Activated CD4-positive, alpha-beta T cell treated with anti-CD3 and anti-CD28 coated beads, Interleukin-2, Interleukin-6, amounts not matched to agents 100 ng/mL and 50 ng/mL, durations not matched to agents 16 hours and 8 hours (primary cell): ENCODE data around the gene TECPR2.
"Not testable (repeated sequence)": the region's sequence is repeated elsewhere in the genome, so short reads cannot be mapped to it uniquely, and the experiment has no call there.

Source experiments
- DNase-seq: peaks from one replicate; pipeline ENCODE4 v3.0.0-alpha.2; 2020

Gene TECPR2, protein sequence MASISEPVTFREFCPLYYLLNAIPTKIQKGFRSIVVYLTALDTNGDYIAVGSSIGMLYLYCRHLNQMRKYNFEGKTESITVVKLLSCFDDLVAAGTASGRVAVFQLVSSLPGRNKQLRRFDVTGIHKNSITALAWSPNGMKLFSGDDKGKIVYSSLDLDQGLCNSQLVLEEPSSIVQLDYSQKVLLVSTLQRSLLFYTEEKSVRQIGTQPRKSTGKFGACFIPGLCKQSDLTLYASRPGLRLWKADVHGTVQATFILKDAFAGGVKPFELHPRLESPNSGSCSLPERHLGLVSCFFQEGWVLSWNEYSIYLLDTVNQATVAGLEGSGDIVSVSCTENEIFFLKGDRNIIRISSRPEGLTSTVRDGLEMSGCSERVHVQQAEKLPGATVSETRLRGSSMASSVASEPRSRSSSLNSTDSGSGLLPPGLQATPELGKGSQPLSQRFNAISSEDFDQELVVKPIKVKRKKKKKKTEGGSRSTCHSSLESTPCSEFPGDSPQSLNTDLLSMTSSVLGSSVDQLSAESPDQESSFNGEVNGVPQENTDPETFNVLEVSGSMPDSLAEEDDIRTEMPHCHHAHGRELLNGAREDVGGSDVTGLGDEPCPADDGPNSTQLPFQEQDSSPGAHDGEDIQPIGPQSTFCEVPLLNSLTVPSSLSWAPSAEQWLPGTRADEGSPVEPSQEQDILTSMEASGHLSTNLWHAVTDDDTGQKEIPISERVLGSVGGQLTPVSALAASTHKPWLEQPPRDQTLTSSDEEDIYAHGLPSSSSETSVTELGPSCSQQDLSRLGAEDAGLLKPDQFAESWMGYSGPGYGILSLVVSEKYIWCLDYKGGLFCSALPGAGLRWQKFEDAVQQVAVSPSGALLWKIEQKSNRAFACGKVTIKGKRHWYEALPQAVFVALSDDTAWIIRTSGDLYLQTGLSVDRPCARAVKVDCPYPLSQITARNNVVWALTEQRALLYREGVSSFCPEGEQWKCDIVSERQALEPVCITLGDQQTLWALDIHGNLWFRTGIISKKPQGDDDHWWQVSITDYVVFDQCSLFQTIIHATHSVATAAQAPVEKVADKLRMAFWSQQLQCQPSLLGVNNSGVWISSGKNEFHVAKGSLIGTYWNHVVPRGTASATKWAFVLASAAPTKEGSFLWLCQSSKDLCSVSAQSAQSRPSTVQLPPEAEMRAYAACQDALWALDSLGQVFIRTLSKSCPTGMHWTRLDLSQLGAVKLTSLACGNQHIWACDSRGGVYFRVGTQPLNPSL (N-terminal part only)

DNA sequence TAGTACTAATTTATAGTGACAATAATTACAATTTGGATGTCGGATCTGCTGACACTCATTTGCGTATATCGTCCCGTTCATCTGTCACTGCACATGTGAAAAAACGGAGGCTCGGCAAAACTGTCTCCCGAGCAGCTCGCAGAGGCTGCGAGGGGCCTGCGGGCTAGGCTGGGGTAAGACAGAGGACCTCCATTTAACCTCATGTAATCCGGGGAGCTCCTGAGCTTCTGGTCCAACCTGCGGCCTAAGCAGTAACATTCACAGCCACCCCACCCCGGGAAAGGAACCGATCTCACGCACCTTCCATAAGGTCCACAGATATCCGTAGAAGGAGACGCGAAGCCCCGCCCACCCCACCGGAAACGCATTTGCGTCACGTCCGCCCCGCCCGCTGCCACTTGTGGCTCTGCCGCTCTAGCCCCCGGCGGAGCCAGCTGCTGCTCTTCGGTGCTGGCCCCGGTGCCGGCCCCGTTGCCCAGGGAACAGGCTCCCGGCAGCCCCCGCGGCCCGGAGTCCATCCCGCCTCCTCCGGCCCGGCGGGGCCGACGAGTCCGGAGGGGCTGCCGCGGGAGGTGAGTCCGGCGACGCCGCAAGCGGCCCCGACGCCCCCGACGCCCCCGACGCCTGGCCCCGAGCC, at the start of gene TECPR2, which contains the start of gene CINP:
TECPR2 (plus strand) TSS at position 397 of the 637 bp plus-strand sequence. CDS start 13,781 bp downstream, outside the sequence.
CINP (minus strand) TSS at position 346 of the 637 bp plus-strand sequence; CDS start at position 307, 39 bp downstream.
- peak; percentile 97 for DNase-seq

- DNase-seq, result peak; percentile 88
Observed at GRCh38 chr14:102314242-102315011, 48.3 kb upstream of the TECPR2 start.

DNA sequence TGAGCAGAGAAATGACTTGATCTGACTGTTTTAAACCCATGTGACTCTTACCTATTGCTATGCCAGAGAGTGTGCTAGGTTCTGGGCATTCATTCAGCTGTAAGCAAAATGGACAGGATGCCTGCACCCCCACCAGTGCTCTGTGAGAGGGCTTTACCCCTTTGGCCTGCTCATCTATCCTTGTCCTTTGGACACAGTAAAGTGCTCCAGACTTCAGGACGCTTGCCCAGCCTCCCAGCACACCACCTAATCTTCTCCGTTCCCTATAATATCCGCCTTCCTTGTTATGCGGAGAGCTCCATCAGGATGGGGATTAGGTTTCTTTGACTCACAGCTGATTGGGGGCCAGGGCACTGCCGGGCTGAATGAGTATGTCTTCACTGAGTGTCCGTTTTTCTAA, 47.6 kb upstream of the TECPR2 start:
- no peak for DNase-seq

DNA sequence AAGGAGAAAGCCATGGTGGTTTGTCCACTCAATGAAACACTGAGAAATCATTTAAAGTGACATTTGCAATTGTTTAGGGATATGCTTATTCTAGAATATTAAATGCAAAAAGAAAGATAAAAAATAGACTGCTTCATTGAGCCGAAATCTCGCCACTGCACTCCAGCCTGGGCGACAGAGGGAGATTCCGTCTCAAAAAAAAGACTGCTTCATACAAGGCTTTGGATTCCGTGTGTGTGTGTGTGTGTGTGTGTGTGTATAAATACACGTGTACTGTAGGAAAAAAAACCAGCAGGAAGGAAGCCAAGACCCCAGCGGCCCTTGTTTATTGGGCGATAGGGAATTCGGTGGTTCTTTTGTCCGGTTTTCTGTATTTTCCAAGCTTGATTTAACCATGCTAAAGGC, 46.4 kb upstream of the TECPR2 start:
- peak; percentile 36 for DNase-seq

DNA sequence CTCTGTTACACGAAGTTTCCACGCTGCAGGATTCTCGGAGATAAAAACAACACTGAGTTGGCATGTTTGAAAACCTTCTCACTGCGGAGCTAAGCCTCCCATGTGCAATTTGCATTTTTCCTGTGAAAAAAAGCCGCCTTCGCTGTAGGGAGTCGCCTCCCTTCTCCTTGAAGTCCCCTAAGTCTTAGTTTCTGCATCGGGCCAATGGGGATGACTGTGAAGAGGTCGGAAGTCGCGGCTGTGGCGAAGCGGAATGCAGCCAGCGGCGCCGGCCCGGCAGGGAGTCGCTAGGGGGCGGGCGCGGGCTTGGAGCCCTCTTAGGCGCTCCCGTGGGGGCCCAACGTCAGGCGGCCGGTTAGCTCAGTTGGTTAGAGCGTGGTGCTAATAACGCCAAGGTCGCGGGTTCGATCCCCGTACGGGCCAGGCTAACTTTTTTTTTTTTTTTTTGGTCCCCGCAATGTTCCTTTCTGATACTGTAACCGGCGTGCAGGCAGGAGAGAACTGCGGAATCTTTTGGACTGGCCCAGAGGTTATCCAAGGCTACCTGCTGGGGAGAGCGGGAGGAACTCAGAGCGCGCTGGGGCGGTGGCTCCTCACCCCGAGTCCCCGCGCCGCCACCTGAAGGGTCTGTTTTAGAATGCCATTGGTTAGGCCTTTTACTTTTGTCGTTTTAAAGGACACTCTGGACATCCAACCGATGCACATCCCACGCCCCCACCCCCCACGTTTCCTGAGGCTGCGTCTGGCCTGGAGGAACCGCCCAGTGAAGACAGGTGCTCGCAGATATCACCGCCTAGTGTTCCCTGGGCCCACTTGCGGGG, 45.8 kb upstream of the TECPR2 start:
- DNase-seq, result peak; percentile 96

DNA sequence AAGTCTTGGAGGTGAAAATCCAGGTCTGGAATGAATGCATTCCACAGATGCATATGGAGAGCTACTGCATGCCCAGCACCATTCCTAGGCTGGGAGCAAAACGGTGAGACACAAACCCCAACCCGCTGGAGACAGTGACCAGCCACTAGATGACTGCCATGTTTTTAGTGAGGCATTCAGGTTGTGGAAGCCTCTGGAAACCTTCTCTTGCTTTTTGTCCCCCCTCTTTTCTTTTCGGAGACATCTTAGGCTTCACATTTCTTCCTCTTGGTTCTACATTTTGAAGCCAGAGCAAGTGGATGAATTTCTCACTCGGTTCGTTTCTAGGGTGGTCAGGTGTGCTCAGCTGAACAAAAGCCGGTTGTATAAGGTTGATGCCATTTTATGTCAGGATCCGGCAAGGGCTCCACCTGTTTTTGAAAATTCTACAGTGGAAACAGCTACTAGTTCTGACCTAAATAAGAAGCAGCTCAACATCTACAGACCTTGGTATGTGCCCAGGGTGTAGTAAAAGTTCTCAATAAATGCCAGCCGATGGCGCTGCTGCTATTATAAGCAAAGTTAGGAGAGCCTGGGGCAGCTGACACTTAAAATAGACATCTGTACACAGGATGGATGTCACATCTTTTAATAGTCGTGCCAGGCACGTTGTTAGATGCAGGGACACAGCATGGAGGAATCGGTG, 45.0 kb upstream of the TECPR2 start:
- peak; percentile 54 for DNase-seq

- no peak for DNase-seq
Observed at GRCh38 chr14:102318781-102319276, 43.9 kb upstream of the TECPR2 start.

DNA sequence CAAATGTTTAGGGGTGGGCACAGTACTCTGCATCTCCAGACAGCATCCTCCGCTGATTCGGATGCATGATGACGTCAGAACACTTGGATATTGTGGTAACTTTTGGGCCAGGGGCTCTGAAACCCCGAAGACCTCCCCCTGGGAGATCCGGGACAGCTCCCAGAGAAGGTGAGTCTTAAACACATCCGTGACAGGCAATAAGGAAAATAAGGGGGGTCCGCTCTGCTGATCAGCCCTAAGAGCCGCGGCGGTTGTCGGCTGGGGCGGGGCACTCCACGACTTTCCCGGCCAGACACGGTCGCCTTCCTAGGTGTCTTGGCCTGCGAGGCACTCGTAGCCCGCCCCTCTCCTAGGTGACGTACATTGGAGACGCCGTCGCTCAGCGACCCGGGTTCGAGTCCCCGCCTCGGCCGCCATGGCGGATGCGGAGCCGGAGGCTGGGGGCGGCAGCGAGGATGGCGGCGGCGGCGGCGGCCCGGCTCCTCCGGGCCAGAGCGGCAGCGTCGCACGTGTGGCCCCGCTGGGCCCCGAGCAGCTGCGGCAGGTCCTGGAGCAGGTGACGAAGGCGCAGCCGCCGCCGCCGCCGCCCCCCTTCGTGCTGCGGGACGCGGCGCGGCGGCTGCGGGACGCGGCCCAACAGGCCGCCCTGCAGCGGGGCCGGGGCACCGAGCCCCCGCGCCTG, 43.2 kb upstream of the TECPR2 start, which contains the start of gene ZNF839:
ZNF839 (plus strand) TSS at position 396 of the 682 bp plus-strand sequence; CDS start at position 416, 20 bp downstream.
- peak; percentile 97 for DNase-seq

DNA sequence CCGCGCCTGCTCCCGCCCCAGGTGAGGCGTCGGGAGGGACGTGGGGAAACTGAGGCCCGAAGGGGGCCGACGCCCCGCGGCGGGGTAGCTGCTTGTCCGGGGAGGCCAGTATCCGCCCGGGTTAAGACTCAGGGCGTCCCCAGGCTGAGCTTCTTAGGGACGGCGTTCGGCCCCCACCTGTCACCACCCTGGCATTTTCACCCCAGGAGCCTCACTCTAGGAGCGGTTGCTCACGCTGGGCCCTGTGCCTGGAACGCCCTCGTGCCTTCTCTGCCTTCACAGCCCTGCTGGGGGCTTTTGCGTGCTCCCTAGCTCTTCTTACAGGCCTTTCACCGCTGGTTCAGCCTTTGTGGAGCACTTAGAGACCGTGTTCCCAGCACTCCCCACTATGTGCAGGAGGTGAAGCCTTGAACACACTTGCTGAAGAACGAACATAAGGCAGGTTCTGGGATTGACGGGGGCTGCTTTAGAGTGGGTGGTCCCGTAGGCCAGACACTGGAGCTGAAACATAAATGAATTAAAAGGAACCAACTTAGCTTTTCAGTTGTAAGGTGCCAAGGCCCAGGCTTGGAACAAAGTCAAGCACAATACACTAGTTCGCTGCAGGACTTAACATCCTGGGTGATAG, 42.6 kb upstream of the TECPR2 start:
- peak; percentile 45 for DNase-seq

- DNase-seq, result no peak
Observed at GRCh38 chr14:102320671-102321455, 41.9 kb upstream of the TECPR2 start.

GRCh38 chr14:102321456-102322422, 41.0 kb upstream of the TECPR2 start:
- DNase-seq, result no peak

GRCh38 chr14:102323102-102323501, 39.6 kb upstream of the TECPR2 start:
- DNase-seq, result peak; percentile 47

DNA sequence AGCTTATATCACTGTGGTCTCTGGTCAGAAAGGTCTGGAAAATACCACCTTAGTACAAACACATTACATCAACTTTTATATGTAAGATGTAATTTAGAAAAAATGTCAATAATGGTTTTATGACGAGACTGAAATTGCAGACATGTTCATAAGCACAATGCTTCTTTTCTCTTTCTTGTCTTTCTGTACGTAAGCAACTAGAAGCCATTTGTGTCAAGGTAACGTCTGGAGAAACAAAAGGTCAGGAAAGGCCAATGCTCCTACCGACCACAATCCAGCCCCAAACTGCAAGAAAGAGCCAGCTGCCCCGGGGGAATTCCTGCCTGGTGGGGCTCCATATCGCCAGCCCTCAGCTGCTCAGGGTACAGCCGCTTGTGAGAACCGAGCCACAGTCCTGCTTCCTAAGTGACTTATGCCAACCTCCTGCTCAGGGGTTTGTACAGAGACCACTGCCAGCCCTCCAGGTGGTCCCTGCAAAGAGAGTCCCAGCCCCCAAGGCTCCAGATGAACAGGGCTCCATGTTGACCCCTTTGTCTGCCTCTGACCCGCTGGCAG, 36.9 kb upstream of the TECPR2 start:
- no peak for DNase-seq

- DNase-seq, result no peak
Observed at GRCh38 chr14:102326583-102326982, 36.2 kb upstream of the TECPR2 start.

- DNase-seq, result not testable (repeated sequence)
Observed at GRCh38 chr14:102329381-102329780, 33.4 kb upstream of the TECPR2 start.

DNA sequence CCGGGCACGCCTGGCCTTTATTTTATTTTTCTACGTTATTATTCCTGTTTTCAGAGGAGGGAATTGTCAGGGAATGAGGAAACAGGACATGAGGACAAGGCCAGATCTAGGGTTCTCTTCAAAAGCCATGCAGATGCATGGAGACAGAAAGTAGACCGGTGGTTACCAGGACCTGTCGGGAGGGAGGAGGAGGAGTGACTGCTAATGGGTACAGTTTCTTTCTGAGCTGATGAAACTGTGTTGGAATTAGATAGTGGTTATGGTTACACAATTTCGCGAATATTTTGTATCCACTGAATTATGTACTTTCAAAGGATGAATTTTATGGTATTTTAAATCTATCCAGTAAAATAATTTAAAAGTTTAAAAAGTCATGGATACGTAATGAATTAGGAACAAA, 31.9 kb upstream of the TECPR2 start:
- DNase-seq, result no peak
